Stromal cell of bone marrow (primary cell): ENCODE data around the gene GPR146.

Experiments
- DNase-seq: peaks from one replicate; pipeline ENCODE4 v3.0.0-alpha.2; 2012; ENCODE audit warnings: low read depth

The GPR146 gene

DNA sequence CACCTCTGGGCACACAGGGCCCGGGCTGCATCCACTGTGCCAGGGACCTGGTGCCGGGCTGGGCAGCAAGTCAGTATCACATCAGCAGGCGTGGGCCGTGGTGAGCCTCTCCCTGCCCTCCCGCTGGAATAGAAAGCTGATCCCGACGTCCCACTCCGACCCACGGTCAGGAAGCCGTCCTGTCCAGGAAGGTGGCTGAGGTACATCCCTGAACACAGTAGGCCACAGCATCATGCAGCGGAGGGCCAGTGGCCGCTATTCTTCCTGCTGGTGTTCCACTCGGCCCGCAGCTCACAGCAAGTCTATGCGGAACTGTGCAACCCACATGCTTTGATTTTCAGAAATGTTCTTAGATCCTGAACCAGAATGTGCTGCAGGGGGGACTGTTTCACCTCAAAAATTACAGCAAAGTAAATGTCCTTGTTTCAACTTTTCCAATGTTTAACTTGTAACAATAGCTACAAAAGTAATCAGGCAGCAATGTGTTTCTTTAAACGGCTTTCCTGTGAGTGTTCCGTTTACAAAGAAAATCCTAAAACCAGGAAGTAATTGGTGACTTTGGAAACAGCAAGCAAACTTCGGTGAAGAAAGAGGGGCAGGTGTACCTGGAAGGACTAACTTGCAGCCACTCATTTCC, 676 bp upstream of the GPR146 start:
- DNase-seq: no peak

DNA sequence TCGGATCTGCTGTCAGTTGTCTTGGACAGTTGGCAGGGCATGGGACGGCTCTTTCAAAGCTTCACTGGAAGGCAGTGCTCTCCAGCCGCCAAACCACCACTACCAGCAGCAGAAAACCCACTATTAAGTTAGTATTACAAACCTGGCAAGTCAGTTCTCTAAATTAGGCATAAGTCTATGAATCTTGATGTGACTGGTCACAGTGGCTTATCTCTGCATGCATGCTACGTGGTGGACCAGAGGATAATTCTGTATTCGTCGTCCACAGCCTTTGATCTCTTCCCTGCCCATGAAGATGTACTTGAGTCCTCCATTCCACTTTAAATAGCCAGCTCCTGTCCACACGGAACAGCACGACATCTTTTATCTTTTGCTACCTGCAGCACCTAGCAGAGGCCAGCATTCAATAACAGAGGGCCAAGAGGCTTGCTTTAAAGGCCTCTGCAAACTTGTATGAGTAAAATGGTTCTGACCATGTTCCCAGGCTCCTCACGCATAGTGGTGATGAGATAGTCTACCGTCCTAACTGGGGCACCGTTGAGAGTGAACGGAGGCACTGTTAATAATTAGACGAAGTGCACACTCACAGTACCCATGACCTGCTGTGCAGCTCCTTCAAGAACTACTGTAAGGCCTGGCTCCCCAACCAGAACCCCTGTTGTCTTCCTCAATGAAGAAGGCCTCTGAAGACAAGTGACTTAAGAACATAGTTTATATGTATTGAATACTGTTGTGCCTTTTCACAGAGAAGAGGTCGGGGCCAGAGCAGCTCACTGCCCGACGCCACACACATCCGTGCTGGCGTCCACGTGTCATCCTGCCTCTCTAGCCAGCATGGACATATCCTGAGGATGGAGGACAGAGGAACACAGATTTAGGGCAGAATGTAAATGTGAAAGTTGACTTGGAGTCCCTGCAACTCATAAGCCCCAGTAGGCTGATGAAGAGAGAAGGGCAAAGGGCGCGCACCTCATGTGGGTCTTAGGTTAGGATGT, 1.0 kb downstream of the GPR146 start:
- no peak for DNase-seq

DNA sequence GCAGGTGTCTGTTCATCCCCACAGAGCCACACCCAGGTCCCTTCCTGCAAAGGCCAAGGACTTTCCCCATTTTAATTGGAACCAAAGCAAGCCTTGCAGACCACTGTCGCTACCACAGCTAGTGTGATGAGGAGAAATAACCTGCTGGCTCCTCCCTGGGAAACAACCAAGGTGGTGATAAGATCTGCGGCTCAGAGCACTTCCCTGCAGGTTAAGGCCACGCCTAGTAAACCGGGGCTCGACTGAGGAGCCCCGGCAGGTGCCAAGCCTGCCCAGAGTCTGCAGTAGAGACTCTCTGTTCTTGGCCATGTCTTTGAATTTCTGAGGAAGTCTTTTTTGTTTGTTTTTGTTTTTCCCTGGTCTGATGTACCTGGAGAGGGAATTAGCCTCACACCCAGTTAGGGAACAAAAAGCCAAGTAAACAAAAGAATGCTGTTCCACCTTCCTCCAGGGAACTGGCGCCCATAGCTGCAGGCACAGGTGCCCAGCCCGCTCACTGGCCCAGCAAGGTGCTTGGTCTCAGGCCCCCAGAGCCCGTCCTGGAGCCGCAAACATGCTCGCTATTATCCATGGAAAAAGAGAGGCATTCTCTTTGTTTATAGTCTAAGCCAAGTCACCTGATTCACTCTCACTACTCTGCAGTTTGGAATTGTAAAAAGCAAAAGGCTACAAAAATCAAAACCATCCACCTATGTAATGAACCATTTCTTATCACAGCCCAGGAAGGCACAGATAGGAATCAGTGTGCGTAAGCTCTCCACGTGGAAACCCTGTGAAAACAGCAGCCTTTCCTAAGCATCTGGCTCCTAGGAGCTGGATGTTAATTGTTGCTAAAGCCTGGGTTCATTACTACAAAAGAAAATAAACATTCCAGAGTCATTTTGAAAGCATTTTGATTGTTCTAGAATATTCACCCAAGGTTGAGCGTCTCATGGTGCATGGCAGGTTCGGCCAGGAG, 2.7 kb downstream of the GPR146 start:
- no peak for DNase-seq

DNA sequence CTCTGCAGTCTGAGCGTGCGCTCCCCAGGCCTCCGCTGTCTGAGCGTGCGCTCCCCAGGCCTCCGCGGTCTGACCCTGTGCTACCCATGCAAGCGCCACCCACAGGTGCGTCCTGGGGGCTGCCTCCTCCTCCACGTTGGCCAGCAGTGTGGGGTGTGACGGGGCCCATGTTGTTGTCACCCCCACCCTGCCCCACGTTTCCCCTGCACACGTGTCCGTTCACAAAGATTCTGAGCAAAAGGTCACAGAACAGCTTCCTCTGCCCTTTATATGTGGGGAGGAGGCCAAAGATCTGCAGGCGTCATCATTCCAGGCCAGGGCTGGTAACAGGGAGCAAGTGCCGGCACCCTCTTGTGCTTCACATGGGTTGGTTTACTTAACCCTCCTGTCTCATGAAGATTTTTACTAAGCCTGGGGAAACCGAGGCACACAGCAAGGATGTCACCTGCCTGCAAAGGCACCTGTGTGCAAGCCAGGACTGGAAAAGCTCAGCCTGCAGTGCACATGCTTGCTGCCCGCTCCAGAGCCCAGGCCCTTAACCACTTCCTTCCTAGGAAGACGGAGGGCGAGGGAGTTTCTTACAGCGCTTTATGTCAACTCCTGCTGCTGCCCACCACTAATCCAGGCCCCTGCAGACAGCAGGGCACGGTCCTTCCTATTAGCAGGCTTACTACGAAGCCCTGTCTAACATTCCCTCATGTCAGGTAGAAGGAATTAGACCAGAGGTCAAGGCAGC, 4.8 kb downstream of the GPR146 start:
- no peak for DNase-seq

DNA sequence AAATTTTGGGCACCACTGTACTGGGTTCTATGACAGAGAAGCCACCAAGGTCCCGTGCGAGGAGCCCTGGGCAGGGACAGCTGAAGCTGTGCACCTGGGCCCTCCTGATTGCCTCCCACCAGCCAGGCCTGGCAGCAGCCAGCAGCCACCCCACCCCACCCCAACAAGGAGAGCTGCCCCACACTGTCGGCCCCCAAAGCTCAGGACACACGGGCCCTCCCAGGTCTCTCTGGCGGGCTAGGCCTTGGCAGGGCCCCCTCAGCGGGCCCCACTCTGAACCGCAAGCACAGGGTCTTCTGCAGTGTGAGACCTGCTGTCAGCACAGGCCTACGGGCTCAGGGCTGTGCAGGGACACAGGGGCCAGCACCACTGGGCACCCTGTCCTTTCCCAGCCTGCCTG, 5.5 kb downstream of the GPR146 start:
- DNase-seq: no peak

DNA sequence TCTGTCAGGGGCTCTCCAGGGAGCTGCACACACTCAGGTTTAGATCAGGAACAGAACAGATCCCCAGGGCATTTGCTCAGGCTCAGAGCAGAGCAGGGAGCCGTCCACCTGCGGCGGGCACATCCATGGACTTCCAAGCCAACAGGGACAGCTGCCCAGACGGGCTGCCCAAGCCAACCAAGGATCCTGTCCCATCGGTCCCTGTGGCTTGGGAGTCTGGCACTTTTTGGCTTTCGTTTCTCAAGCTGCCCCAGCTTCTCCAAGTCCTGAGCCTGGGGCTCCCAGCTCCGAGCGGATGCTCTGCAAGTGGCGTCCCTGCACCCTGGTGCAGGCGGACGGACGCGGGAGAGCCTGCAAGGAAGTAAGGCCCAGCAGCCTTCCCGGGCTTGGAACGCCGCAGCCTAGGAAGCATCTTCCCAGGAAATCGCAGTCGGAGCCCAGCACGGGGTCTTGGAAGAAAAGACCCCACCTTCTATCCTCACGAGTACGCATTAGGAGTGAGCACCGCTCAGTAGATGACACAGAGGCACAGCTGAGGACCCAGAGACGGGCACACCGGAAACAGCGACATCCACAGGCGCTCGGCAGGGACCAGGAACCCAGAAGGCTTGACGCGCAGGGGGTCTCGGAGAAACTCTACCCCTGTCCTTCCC, 6.0 kb downstream of the GPR146 start:
- no peak for DNase-seq

GRCh38 chr7:1050956-1051690, 6.8 kb downstream of the GPR146 start:
- no peak for DNase-seq

DNA sequence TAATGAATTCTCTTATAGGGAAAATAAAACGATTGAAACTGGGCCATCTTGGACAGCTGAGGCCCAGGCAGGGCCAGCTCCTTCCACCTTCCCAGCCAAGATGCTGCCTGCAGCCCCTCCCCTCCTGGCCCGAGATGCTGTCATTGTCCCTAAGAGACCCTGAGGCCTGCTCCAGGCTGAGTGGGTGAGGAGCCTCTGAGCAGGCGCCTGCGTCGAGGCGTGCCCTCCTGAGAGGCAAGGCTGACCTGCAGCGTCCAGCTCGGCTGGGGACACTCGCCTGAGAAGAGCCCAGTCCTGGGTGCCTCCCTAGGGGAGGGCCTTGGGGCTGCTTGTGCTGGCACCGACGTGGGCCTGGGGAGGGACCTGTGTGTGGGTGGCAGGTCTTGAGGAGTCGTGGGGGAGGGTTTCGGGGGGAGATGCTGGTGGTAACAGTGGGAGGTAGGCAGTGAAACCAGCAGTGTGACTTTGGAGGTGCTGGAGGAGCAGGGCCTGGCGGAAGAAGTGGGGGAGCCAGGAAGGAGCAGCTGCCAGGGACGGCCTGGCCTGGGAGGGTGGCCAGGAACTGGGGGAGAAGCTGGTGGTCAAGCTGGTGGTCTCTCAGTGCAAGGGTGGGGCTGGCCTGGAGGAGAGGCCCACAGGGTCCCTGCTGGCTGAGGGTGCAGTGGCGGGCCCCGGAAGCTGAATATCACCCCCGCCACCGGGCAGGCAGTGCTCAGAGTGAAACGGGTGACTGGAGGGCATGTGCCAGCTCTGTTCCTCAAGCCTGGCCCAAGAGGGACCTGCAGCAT, 7.9 kb downstream of the GPR146 start:
- no peak for DNase-seq

- no peak for DNase-seq
Measured at GRCh38 chr7:1053002-1053411, 8.7 kb downstream of the GPR146 start.

DNA sequence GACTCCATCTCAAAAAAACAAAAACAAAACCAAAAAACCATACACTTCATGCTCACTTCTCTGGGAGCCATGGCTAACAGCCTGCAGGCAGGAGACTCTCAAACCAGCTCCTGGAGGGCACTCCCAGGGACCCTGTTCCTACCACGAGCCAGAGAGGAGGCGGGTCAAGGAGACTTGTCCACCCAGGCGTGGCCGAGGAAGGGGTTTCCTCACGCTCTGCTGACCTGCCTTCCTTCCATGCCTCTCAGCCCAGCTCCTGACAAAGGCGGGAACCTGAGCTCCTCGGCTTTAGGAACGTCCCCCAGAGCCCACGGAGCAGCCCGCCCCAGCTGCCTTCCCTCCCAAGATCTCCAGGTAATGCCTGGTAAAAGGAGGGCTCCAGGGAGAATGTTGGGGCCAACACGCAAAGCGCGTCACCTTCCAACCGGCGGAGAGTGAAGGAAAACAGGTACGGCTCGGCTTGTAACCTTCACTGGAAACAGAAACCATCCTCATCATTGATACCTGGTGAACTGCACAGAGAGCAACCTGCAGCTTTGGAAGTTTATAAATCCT, 9.5 kb downstream of the GPR146 start:
- DNase-seq: no peak

DNA sequence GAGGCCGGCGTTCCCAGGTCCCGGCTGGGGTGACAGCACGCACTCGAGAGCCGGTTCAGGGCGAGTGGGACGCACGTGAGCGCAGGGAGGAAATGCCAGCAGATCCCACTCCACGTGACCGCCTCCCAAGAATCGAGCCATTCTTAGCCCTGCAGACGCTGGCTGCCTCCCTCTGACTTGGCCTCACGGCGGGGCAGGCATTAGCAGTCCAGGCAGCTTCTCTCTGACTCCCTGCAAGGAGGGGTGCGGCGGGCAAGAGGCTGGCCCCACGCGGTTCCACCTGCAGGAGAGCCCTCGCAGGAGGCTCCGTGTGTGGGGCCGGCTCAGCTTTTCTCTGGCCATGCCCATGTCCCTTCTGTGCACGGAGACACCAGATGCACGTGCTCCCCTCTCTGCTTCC, 10.1 kb downstream of the GPR146 start:
- DNase-seq: no peak

DNA sequence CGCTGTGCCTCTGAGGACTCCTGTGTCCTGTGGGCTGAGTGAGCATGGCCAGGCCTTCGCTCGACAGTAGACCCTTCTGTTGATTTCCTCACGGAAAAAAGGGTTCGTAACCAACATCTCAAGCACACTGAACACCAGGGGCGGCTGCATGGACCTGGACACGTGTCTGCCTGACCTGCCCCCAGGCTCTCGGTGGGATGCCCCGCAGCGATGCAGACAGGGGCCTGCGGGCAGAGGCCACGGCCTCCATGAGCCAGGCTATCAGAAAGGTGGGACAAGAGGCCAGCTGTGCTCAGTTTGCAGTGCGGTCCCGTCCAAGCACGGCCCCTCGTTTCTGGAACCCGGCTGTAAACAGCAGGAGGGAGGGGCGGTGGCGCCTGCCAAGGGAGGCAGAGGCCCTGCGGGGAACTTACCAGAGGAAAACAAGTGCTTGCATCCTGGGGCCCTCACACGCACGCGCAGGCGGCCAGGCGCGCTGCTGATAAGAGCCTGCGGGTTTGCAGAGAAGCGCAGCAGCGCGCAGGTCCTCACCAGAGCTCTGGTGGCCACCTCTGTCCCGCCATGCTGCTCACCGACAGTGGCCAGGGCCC, 10.6 kb downstream of the GPR146 start:
- DNase-seq: no peak

DNA sequence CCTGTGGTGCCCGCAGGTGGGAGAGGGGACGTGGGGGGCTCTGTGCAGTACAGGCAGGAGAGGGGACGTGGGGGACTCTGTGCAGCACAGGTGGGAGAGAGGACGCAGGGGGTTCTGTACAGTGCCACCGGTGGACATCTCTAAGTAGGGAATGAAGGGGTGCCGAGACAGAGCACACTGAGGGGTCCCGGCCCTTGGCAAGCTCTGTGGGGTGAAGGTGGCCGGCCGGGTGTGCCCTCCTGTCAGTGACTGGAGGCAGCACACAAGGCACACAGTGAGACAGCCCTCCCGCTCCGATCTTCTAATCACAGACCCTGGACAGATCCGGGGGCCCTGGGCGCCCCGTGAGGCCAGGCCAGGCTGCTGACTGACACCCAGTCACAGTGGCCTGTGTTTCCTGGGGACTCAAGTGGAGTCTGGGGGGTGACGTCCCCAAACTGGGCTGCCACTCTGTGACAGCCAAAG, 11.2 kb downstream of the GPR146 start:
- no peak for DNase-seq

GRCh38 chr7:1055956-1056784, 11.8 kb downstream of the GPR146 start:
- no peak for DNase-seq

GRCh38 chr7:1056785-1057410, 12.6 kb downstream of the GPR146 start:
- DNase-seq: no peak

DNA sequence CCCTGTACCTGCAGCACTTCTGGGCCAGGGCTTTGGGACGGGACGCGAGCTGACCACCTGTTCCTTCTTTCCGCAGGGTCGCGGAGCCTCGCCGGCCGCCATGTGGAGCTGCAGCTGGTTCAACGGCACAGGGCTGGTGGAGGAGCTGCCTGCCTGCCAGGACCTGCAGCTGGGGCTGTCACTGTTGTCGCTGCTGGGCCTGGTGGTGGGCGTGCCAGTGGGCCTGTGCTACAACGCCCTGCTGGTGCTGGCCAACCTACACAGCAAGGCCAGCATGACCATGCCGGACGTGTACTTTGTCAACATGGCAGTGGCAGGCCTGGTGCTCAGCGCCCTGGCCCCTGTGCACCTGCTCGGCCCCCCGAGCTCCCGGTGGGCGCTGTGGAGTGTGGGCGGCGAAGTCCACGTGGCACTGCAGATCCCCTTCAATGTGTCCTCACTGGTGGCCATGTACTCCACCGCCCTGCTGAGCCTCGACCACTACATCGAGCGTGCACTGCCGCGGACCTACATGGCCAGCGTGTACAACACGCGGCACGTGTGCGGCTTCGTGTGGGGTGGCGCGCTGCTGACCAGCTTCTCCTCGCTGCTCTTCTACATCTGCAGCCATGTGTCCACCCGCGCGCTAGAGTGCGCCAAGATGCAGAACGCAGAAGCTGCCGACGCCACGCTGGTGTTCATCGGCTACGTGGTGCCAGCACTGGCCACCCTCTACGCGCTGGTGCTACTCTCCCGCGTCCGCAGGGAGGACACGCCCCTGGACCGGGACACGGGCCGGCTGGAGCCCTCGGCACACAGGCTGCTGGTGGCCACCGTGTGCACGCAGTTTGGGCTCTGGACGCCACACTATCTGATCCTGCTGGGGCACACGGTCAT, 13.3 kb downstream of the GPR146 start:
- no peak for DNase-seq
